IMR-90 (cell line): ENCODE measurements around the gene SIAH3. TPM values are rescaled to one million over a fixed set of nuclear protein-coding genes. Genes with fewer than 3 reads are reported as not detected.

Source experiments
- ATAC-seq: fragments of 200-7000 bp; cut with Tn5 transposase; 2 replicates; pipeline ENCODE4 v1.9.1; 2020; ENCODE audit warnings: low read depth, mild to moderate bottlenecking, moderate library complexity
- BruUV-seq: library from RNA; stranded (reverse); fragments of 400-500 nt; replicated peaks from 2 replicates; lab custom pipeline; 2021; lab: Mats Ljungman, UMichigan
- CTCF ChIA-PET: fragments of 300-600 bp; formaldehyde crosslinking; extraction: SDS; loops from one replicate; lab custom pipeline; 2021; ENCODE audit warnings: antibody characterized with exemption; lab: Yijun Ruan, JAX
- POLR2A ChIA-PET: fragments of 300-600 bp; sonication (Branson Sonifier 250); formaldehyde crosslinking; loops from one replicate; lab custom pipeline; 2022; ENCODE audit warnings: antibody characterized with exemption; ENCODE audit not compliant: unreplicated experiment; lab: Charles Lee
- DNase-seq: peaks from one replicate; pipeline ENCODE4 v3.0.0; 2013
- H2AFZ ChIP-seq: replicated peaks from 2 replicates; pipeline ENCODE3; 2013; ENCODE audit warnings: low read length, mild to moderate bottlenecking; ENCODE audit not compliant: poor library complexity
- H2AK5ac ChIP-seq: 2 replicates; pipeline ENCODE4 v1.6.1; 2013; ENCODE audit warnings: low read depth, low read length, inconsistent platforms
- H2AK9ac ChIP-seq: replicated peaks from 2 replicates; pipeline ENCODE3; 2013; ENCODE audit warnings: mild to moderate bottlenecking, low read depth, low read length, moderate library complexity; ENCODE audit not compliant: poor library complexity
- H2BK120ac ChIP-seq: 2 replicates; pipeline ENCODE4 v1.6.1; 2013; ENCODE audit warnings: low read depth, low read length, inconsistent platforms
- H2BK15ac ChIP-seq: 3 replicates; pipeline ENCODE4 v1.6.1; 2013; ENCODE audit warnings: low read depth, low read length, inconsistent platforms
- H2BK20ac ChIP-seq: 2 replicates; pipeline ENCODE4 v1.6.1; 2013; ENCODE audit warnings: low read depth, mild to moderate bottlenecking, inconsistent platforms, low read length, moderate library complexity
- H2BK5ac ChIP-seq: 2 replicates; pipeline ENCODE4 v1.6.1; 2013; ENCODE audit warnings: mild to moderate bottlenecking, low read depth, low read length, inconsistent platforms; ENCODE audit not compliant: poor library complexity, severe bottlenecking
- H3K14ac ChIP-seq: replicated peaks from 2 replicates; pipeline ENCODE4 v1.6.1; 2013; ENCODE audit warnings: low read depth, low read length, inconsistent platforms
- H3K18ac ChIP-seq: 2 replicates; pipeline ENCODE4 v1.6.1; 2013; ENCODE audit warnings: low read depth, low read length, control low read depth
- H3K23ac ChIP-seq: 2 replicates; pipeline ENCODE4 v1.6.1; 2013; ENCODE audit warnings: low read depth, low read length, inconsistent platforms
- H3K27ac ChIP-seq: 2 replicates; pipeline ENCODE4 v1.5.1; 2013; ENCODE audit warnings: mild to moderate bottlenecking, control low read depth, low read length; ENCODE audit not compliant: insufficient read depth
- H3K27me3 ChIP-seq: 2 replicates; pipeline ENCODE4 v1.6.1; 2013; ENCODE audit warnings: low read length; ENCODE audit not compliant: control insufficient read depth, insufficient read depth
- H3K36me3 ChIP-seq: 2 replicates; pipeline ENCODE4 v1.6.1; 2013; ENCODE audit warnings: low read length, mixed read lengths; ENCODE audit not compliant: control insufficient read depth, insufficient read depth
- H3K4ac ChIP-seq: 2 replicates; pipeline ENCODE4 v1.6.1; 2013; ENCODE audit warnings: low read depth, low read length, inconsistent platforms
- H3K4me1 ChIP-seq: 2 replicates; pipeline ENCODE4 v1.6.1; 2013; ENCODE audit warnings: low read length, mixed read lengths; ENCODE audit not compliant: control insufficient read depth, insufficient read depth
- H3K4me2 ChIP-seq: 2 replicates; pipeline ENCODE4 v1.6.1; 2013; ENCODE audit warnings: low read depth, mild to moderate bottlenecking, control low read depth, low read length, moderate library complexity
- H3K4me3 ChIP-seq: 2 replicates; pipeline ENCODE4 v1.5.1; 2013; ENCODE audit warnings: low read depth, mild to moderate bottlenecking, control low read depth, low read length, moderate library complexity; ENCODE audit not compliant: insufficient read depth
- H3K56ac ChIP-seq: 2 replicates; pipeline ENCODE4 v1.6.1; 2013; ENCODE audit warnings: low read length, inconsistent platforms; ENCODE audit not compliant: insufficient read depth; ENCODE audit errors: extremely low read depth
- H3K79me1 ChIP-seq, 2 experiments: 2 replicates each; pipeline ENCODE4 v1.6.1; 2013; ENCODE audit warnings: low read length in 2 of 2, inconsistent platforms in 1 of 2, low read depth in 1 of 2
- H3K9ac ChIP-seq: 2 replicates; pipeline ENCODE4 v1.6.1; 2013; ENCODE audit warnings: low read depth, low read length, control low read depth
- H3K9me1 ChIP-seq: 2 replicates; pipeline ENCODE4 v1.6.1; 2013; ENCODE audit warnings: low read length, inconsistent platforms; ENCODE audit not compliant: insufficient read depth
- H3K9me3 ChIP-seq: 2 replicates; pipeline ENCODE4 v1.6.1; 2013; ENCODE audit warnings: low read length; ENCODE audit not compliant: control insufficient read depth, insufficient read depth
- H4K20me1 ChIP-seq: 2 replicates; pipeline ENCODE4 v1.6.1; 2013; ENCODE audit warnings: low read length, inconsistent platforms; ENCODE audit not compliant: insufficient read depth
- H4K5ac ChIP-seq: 2 replicates; pipeline ENCODE4 v1.6.1; 2013; ENCODE audit warnings: mild to moderate bottlenecking, low read depth, low read length, control low read depth
- H4K8ac ChIP-seq, 2 experiments: 2 replicates each; pipeline ENCODE4 v1.6.1; 2013; ENCODE audit warnings: low read depth in 2 of 2, low read length in 2 of 2, control low read depth in 1 of 2, inconsistent platforms in 1 of 2
- H4K91ac ChIP-seq: 2 replicates; pipeline ENCODE4 v1.6.1; 2013; ENCODE audit warnings: low read depth, low read length, inconsistent platforms; ENCODE audit not compliant: insufficient read depth
- BHLHE40 ChIP-seq: fragments of 150-350 bp; IDR thresholded peaks from 2 replicates; pipeline ENCODE4 v1.6.1; 2016; ENCODE audit warnings: mild to moderate bottlenecking, low read depth, low read length
- CEBPB ChIP-seq: IDR thresholded peaks from 2 replicates; pipeline ENCODE4 v1.6.1; 2012; ENCODE audit warnings: low read depth, low read length, improper control_type of control experiment
- CHD1 ChIP-seq: IDR thresholded peaks from 2 replicates; pipeline ENCODE4 v1.6.1; 2012; ENCODE audit warnings: low read depth, low read length, improper control_type of control experiment
- ELK1 ChIP-seq: fragments of 150-350 bp; IDR thresholded peaks from 2 replicates; pipeline ENCODE4 v1.6.1; 2016; ENCODE audit warnings: low read depth, mild to moderate bottlenecking, low read length, moderate library complexity, borderline replicate concordance
- FOS ChIP-seq: fragments of 150-350 bp; IDR thresholded peaks from 2 replicates; pipeline ENCODE4 v1.6.1; 2016; ENCODE audit warnings: low read depth, low read length
- MAFK ChIP-seq: IDR thresholded peaks from 2 replicates; pipeline ENCODE4 v1.6.1; 2012; ENCODE audit warnings: low read depth, low read length, improper control_type of control experiment
- MAZ ChIP-seq: IDR thresholded peaks from 2 replicates; pipeline ENCODE4 v1.6.1; 2012; ENCODE audit warnings: low read depth, mild to moderate bottlenecking, low read length, improper control_type of control experiment, moderate library complexity, borderline replicate concordance
- NFE2L2 ChIP-seq: fragments of 150-350 bp; IDR thresholded peaks from 2 replicates; pipeline ENCODE4 v1.6.1; 2016; ENCODE audit warnings: low read depth, mild to moderate bottlenecking, low read length
- POLR2A ChIP-seq: IDR thresholded peaks from 2 replicates; pipeline ENCODE4 v1.6.1; 2012; ENCODE audit warnings: mild to moderate bottlenecking, low read depth, low read length
- RAD21 ChIP-seq: IDR thresholded peaks from 2 replicates; pipeline ENCODE4 v1.6.1; 2012; ENCODE audit warnings: low read length, improper control_type of control experiment
- RCOR1 ChIP-seq: IDR thresholded peaks from 2 replicates; pipeline ENCODE4 v1.6.1; 2012; ENCODE audit warnings: mild to moderate bottlenecking, low read length, improper control_type of control experiment; ENCODE audit not compliant: insufficient replicate concordance
- RFX5 ChIP-seq: IDR thresholded peaks from 2 replicates; pipeline ENCODE4 v1.8.0; 2012; ENCODE audit warnings: low read depth, mild to moderate bottlenecking, low read length, moderate library complexity
- SMC3 ChIP-seq: fragments of 150-350 bp; IDR thresholded peaks from 2 replicates; pipeline ENCODE4 v1.6.1; 2016; ENCODE audit warnings: low read depth, mild to moderate bottlenecking, antibody characterized with exemption, low read length, moderate library complexity
- USF2 ChIP-seq: fragments of 150-350 bp; IDR thresholded peaks from 2 replicates; pipeline ENCODE4 v1.6.1; 2017; ENCODE audit warnings: mild to moderate bottlenecking, antibody characterized with exemption, low read length, low read depth
- WGBS, 2 experiments: methylation state at CpG; one replicate each; pipeline versions ENCODE4 v1.1.5 to v1.1.7; 2013; ENCODE audit warnings: missing lambda C conversion rate in 2 of 2; ENCODE audit not compliant: insufficient read length in 1 of 2; ENCODE audit errors: extremely low coverage in 2 of 2; 5-methylcytosine and 5-hydroxymethylcytosine counted together
- dilution Hi-C: fragments of 300-500 bp; cut with HindIII; formaldehyde crosslinking; loops from one replicate; pipeline ENCODE4 v1.14.3; 2018; ENCODE audit warnings: low sequenced_read_pairs; ENCODE audit not compliant: unreplicated experiment
- in situ Hi-C: fragments of 300-500 bp; cut with MboI; formaldehyde crosslinking; loops from 3 replicates; pipeline ENCODE4 v1.14.3; 2019; ENCODE audit warnings: low sequenced_read_pairs, inconsistent platforms, mixed read lengths
- intact Hi-C: fragments of 100-400 bp; cut with micrococcal nuclease; formaldehyde crosslinking; loops from 2 replicates; pipeline ENCODE4 v1.10.0; 2022
- polyA plus RNA-seq, 3 experiments: library from polyadenylated mRNA; depleted of rRNA; stranded (reverse); fragments of >200 nt; gene quantifications; 2 replicates each; pipeline ENCODE4 v1.2.3, GENCODE V29; 2012; ENCODE audit warnings: low replicate concordance in 1 of 3
- total RNA-seq: library from RNA; depleted of rRNA; stranded (reverse); fragments of >200 nt; gene quantifications from 2 replicates; pipeline ENCODE4 v1.2.3, GENCODE V29; 2012
- TF ChIP-seq, protein P1 (sequence below): conservative IDR thresholded peaks from 2 replicates; pipeline ENCODE4 v1.5.1; 2012; ENCODE audit warnings: mild to moderate bottlenecking, low read depth, low read length, improper control_type of control experiment

SIAH3 gene
- total and polyA plus RNA-seq, 2 of the 4 experiments (the other 2 are of a cell fraction) = under 0.01 TPM; not detected in 1

- dilution Hi-C loops (no loop called here), intact Hi-C loops (no loop called here), in situ Hi-C loops (no loop called here)
- Histone ChIP-seq H3K9me3 (no peaks in the 10 kb centered on the region), H3K36me3 (no peaks in the 10 kb centered on the region), H4K91ac (no peak overlapping the region), H3K4me1 (no peaks in the 10 kb centered on the region), H4K8ac (no peak overlapping the region), H3K18ac (no peak overlapping the region), H2BK5ac (no peak overlapping the region), H2AK5ac (no peak overlapping the region), H2BK120ac (no peak overlapping the region), H3K9me1 (no peaks in the 10 kb centered on the region), H3K56ac (no peak overlapping the region), H4K20me1 (no peaks in the 10 kb centered on the region), H3K4me3 (no peak overlapping the region), H3K27me3 (peaks cover 10% of the 10 kb centered on the region), H2AK9ac (no peak overlapping the region), H4K5ac (no peak overlapping the region), H3K4me2 (no peak overlapping the region), H3K79me1 (no peaks in the 10 kb centered on the region), H3K9ac (no peak overlapping the region), H3K27ac (no peak overlapping the region), H3K23ac (no peak overlapping the region), H2AFZ (no peak overlapping the region), H2BK20ac (no peak overlapping the region), H2BK15ac (no peak overlapping the region), H3K14ac (no peak overlapping the region), H3K4ac (no peak overlapping the region)
- TF ChIP-seq NFE2L2 (no peak), CEBPB (no peak), CHD1 (no peak), SMC3 (no peak), RFX5 (no peak), ELK1 (no peak), MAZ (no peak), RAD21 (no peak), FOS (no peak), MAFK (no peak), POLR2A (no peak), USF2 (no peak), RCOR1 (no peak), BHLHE40 (no peak)
- TF ChIP-seq, protein P1, sequence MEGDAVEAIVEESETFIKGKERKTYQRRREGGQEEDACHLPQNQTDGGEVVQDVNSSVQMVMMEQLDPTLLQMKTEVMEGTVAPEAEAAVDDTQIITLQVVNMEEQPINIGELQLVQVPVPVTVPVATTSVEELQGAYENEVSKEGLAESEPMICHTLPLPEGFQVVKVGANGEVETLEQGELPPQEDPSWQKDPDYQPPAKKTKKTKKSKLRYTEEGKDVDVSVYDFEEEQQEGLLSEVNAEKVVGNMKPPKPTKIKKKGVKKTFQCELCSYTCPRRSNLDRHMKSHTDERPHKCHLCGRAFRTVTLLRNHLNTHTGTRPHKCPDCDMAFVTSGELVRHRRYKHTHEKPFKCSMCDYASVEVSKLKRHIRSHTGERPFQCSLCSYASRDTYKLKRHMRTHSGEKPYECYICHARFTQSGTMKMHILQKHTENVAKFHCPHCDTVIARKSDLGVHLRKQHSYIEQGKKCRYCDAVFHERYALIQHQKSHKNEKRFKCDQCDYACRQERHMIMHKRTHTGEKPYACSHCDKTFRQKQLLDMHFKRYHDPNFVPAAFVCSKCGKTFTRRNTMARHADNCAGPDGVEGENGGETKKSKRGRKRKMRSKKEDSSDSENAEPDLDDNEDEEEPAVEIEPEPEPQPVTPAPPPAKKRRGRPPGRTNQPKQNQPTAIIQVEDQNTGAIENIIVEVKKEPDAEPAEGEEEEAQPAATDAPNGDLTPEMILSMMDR = no peak
- ChIA-PET POLR2A (no interaction called here), CTCF (no interaction called here)
- BruUV-seq = no TSS peak
- DNase-seq (no peak), ATAC-seq (no peak)
- 100% methylated on average over 1 of the region's 6 CpGs; no CpG with 5 or more reads in 1 of the 2 experiments for WGBS, 2 experiments
These were observed 35.1 kb downstream of the SIAH3 start for GRCh38 chr13:45816427-45816826.
